HG03439 (cell line): ENCODE measurements around the gene GADD45G.

ENCODE experiments used
- ATAC-seq: cut with Tn5 transposase; IDR thresholded peaks from one replicate; pipeline ENCODE4 v1.9.1; 2021; ENCODE audit warnings: mild to moderate bottlenecking, moderate library complexity; ENCODE audit not compliant: unreplicated experiment

Gene GADD45G

DNA sequence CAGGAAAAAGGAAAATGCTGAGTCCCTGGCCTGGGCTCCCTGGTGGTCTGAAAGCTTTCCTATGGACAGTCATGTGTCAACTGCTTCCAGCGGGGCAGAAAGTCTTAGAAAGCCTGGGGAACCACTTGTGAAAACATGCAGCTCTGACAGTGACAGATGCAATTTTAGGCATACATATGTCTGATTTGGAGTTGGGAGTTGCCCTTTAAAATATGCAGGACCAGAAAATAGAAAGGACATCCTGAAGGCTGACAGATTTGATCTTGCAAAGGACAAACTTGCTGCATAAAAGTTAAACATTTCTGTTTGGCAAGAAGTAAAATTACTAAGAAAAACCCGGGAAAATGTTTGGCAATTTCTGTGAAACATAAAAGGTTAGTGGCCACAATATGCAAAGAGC lies 23.8 kb downstream of the GADD45G start:
- no peak for ATAC-seq

GRCh38 chr9:89629081-89629976 lies 24.5 kb downstream of the GADD45G start:
- ATAC-seq, result no peak

DNA sequence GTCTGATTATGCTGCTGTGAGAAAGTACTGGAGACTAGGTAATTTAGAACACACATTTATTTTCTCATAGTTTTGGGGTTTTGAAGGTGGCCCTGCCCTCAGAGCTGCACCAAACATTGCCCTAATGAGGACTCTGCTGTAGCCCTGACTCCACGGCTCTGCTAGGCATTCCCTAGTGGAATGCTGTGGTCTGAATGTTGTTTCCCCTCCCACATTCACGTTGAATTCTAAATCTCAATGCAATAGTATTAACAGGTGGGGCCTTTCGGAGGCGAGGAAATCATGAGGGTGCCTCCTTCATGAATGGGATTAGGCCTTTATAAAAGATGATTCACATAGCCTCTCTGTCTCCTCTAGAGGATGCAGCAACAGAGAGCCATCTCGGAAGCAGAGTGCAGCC lies 25.7 kb downstream of the GADD45G start:
- ATAC-seq, result no peak

GRCh38 chr9:89631384-89631783 lies 26.6 kb downstream of the GADD45G start:
- no peak for ATAC-seq

GRCh38 chr9:89632192-89632733 lies 27.5 kb downstream of the GADD45G start:
- no peak for ATAC-seq

- no peak for ATAC-seq
Measured at GRCh38 chr9:89632736-89633135, 27.9 kb downstream of the GADD45G start.

DNA sequence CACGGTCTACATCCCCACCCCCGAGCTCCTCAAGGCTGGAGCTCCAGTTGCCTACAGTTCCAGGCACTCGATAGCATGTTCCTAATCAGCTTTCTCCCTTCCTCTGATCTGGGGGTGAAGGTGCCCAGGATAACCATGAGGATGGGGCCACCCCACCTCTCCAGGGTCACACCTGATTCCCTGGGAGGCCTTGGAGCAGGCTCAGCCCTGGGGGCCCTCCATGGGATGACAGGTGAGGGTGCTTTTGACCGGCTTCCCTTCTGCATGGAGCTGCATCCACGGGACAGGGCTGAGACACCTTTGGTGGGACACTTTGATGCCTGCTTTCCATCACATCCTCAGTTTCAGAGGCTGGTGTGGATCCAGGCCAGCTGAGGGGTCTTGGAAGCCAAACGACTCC lies 28.6 kb downstream of the GADD45G start:
- ATAC-seq, result no peak

- ATAC-seq, result no peak
Measured at GRCh38 chr9:89633920-89634319, 29.1 kb downstream of the GADD45G start.

GRCh38 chr9:89634995-89635742 lies 30.4 kb downstream of the GADD45G start:
- ATAC-seq, result no peak

DNA sequence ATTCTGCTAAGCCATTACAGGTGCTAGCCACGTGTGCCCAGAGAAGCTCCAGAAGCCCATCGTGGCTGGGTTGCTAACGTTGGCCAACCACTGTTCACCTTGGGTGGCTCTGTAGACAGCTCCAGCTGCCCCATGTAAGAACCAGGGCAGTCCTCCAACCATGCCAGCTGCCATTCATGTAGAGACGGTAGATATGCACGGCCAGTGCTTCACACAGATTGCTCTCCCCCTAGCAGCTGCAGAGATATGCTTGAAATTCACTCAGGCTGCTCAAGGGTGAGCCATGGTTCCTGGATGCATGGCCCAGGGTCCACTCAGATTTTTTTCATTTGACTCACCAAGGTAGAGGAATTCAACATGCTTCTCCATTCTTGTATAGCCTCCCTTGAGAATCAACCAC lies 31.0 kb downstream of the GADD45G start:
- no peak for ATAC-seq

DNA sequence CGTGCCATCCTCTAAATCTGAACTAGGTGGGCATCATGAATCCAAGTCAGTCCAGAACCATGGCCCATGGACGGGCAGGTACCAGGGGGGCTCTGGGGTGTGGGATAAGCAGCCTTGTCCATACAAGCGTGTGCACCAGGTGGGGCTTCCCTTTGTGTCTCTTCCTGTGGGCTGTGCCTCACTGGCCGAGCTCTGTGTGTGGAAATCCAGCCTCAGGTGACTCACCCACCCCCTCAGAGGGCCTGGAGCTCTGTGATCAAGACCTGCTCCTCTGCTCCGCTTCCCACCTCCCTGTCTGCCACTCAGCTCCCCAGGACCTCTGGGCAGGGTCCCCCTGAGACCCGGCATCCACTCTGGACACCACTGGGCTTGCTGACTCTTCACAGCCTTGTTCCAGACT lies 33.0 kb downstream of the GADD45G start:
- ATAC-seq, result no peak

DNA sequence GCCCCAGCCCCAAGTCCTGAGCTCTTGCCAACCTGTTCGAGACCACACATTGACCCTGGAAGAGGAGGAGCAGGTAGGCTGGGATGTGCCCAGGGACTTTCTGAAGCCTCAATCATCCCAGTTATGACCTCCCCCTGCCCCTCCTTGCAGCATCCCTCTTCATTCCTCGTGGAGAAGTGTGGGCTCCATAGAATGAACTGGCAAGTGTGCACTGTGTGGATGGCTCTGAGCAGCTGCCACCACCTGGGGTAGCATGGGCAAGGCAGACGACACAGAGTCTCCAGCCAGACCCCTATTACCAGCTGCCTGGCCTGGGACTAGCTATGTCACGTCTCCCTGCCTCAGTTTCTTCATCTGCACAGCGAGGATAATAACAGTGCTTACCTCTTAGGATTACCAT lies 33.5 kb downstream of the GADD45G start:
- ATAC-seq, result no peak

GRCh38 chr9:89638893-89639292 lies 34.1 kb downstream of the GADD45G start:
- ATAC-seq, result no peak

DNA sequence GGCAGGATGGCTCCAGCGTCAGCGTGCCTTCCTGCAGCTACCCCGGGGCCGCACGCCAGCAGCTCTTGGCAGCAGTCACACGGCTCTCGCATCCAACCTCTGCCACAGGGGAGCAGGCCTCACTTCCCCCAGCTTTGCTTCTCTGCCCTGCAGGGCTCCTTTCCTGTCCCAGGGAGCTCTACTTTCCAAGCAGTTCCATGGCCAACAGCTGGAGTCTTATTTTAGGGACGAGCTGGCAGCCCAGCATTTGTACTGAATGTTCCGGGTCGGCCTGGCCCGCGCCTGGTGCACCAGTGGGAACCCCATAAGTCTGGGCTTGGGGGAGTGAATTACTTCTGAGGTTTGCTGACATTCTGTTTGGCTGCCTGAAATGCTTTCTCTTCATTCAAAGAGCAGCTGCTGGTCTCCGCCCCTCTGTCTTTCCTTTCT lies 34.6 kb downstream of the GADD45G start:
- no peak for ATAC-seq

- ATAC-seq, result no peak
Measured at GRCh38 chr9:89639961-89640360, 35.1 kb downstream of the GADD45G start.

DNA sequence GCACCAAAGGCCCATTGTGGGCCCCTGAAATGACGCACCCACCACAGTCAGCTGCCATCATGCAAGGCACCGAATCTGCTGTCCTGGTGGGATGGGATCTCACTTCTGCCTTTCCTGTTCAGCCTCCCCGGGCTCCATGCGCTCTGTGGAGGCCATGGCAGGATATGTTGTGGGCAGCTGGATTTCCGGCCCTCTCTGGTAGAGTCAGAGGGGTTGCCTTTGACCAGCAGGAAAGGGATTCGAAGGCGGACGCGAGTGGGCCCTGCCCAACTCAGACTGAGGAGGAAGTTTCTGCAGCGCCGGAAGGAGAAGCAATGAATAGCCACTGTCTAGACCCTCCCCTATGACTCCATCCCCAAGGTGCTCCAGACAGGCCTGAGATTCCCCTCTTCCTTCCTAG lies 35.5 kb downstream of the GADD45G start:
- no peak for ATAC-seq

DNA sequence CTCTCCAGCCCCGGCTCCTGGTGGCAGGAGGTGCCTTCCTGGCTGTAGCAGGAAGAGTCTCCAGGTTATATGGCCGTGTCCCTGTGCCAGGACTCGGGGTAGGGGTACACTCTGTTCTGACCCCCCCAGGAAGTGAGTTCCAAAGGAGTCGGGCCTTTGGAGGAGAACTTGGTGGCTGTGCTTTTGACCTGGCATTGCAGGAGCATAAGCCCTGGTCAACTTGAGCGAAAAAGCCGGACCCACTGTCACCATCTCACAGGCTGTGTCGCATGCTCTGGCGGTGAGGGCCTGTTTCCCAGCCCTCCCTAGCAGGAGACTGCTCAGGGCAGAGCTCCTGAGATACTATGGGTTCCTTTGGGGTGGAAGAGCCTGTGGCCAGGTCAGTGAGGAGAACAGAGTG lies 36.0 kb downstream of the GADD45G start:
- no peak for ATAC-seq

DNA sequence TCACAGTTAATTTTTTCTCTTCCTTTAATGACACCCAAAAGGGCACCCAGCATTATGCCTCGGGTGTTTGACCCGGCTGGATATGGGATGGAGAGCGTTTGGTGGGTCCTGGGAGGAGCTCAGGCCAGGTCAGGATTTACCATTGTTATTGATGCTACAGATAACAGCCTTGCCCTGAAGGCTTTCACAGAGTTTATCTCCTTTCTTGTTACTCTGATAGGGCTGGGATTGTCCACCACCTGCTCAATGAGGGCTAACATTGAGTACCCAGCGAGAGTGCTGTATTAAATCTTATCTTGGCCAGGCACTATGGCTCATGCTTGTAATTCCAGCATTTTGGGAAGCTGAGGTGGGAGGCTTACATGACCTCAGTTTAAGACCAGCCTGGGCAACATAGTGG lies 37.2 kb downstream of the GADD45G start:
- ATAC-seq, result no peak

GRCh38 chr9:89642789-89643188 lies 38.0 kb downstream of the GADD45G start:
- ATAC-seq, result no peak

- no peak for ATAC-seq
Measured at GRCh38 chr9:89646189-89646939, 41.6 kb downstream of the GADD45G start.
